Stimulated activated CD8-positive, alpha-beta memory T cell treated with anti-CD3 and anti-CD28 coated beads, Interleukin-7, amount 100 ng/mL, for 1 hour (primary cell): ENCODE measurements around the gene WDR81.
"Not testable (repeated sequence)": the region's sequence is repeated elsewhere in the genome, so short reads cannot be mapped to it uniquely, and the experiment has no call there.

Experiments used
- DNase-seq, 2 donors: peaks; one replicate each; pipeline ENCODE4 v3.0.0-alpha.2; 2020; ENCODE audit warnings: low read depth in 2 of 2

Gene WDR81

DNA sequence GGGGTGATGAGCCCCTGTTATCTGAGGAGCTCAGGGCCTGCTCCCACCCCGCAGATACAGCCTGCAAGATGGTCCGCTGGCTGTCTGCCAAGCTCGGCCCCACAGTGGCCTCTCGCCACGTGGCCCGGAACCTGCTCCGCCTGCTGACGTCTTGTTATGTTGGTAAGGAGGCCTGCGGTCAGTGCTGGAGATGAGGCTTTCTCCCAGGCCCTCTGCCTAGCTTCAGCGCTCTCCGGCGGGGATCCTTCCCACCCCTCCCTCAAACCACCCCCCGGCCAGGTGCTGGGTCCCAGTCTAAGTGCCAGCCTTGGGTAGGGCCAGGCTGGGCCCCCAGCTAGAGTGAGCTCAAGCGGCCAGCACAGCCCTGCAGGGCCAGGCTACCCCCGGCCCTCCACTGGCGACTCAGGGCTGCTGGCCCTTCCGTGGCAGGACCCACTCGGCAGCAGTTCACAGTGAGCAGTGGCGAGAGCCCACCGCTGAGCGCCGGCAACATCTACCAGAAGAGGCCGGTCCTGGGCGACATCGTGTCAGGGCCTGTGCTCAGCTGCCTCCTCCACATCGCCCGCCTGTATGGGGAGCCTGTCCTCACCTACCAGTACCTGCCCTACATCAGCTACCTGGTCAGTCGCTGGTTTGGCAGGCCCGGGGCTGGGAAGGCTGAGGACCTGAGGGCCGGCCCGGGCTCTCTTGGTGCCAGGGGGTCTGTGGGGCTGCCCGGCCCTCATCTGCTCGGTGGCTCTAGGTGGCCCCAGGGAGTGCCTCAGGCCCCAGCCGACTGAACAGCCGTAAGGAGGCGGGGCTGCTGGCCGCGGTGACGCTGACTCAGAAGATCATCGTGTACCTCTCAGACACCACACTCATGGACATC is 6.1 kb downstream of the WDR81 start:
- DNase-seq: no peak

- DNase-seq: no peak
Measured at GRCh38 chr17:1731194-1731506, 6.6 kb downstream of the WDR81 start.

DNA sequence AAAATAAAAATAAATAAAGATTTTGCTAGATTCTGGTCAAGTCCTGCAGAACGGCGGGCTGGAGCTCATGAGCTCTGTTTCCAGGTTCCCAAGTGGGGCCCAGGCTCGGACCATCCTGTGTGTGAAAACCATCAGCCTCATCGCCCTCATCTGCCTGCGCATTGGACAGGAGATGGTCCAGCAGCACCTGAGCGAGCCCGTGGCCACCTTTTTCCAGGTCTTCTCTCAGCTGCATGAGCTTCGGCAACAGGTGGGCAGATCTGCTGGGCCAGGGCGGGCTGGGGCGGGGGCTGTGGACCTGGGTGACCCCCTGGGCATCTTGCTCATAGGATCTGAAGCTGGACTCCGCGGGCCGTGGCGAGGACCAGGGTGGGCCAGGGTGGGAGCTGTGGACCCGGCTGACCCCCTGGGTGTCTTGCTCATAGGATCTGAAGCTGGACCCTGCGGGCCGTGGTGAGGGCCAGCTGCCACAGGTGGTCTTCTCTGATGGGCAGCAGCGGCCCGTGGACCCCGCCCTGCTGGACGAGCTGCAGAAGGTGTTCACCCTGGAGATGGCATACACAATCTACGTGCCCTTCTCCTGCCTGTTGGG is 7.8 kb downstream of the WDR81 start:
- no peak for DNase-seq

DNA sequence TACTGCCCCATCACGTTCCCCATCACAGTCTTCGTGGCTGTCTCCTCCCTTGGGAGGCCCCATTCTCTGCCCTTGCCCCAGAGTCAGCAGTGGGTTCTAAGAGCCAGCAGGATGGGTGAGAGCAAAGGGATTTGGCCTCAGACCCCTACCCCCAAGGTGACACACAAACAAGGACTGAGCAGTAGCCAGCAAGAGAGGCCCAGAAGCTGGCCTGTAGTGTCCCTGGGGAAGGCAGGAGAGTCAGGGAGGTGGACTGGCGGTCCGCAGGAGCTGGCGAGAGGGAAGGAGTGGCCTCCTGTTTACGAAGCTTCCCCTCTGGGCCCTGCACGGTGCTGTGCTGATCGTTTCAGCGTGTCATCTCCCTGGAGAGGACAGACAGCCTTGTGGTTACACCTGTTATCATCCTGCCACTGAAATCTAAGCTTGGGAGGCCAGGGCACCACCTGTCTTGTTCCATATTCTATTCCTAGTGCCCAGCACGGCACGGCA is 8.4 kb downstream of the WDR81 start:
- DNase-seq: no peak

GRCh38 chr17:1733759-1734158 is 9.3 kb downstream of the WDR81 start:
- no peak for DNase-seq

DNA sequence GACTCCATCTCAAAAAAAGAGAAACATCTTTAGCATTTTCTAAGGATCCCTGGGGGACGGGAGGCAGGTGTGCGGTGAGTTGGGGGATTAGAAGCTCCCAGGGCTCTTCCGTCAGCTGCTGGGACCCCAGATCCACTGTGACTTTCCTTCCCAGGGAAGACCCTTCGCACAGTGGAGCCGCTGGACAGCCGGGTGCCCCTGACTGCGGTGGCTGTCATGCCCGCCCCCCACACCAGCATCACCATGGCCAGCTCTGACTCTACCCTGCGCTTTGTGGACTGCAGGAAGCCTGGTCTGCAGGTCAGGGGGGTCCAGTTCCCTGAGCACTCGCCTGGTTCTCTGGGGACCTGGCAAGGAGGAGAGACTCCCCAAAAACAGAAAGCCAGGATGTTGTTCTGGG is 10.9 kb downstream of the WDR81 start:
- DNase-seq: no peak

- DNase-seq: no peak
Measured at GRCh38 chr17:1735834-1736347, 11.4 kb downstream of the WDR81 start.

- no peak for DNase-seq
Measured at GRCh38 chr17:1736348-1737281, 12.1 kb downstream of the WDR81 start.

GRCh38 chr17:1737531-1738291 is 13.2 kb downstream of the WDR81 start:
- no peak for DNase-seq

- not testable (repeated sequence) for DNase-seq
Measured at GRCh38 chr17:1741899-1742298, 17.4 kb downstream of the WDR81 start.

- DNase-seq: no peak
Measured at GRCh38 chr17:1742371-1743087, 18.0 kb downstream of the WDR81 start, which contains the start of gene SERPINF2. Gene SERPINF2 (plus strand): TSS chr17:1742871. CDS start chr17:1744996, 2,125 bp downstream.

GRCh38 chr17:1743088-1743439 is 18.6 kb downstream of the WDR81 start:
- DNase-seq: no peak

- DNase-seq: no peak
Measured at GRCh38 chr17:1744551-1745512, 20.3 kb downstream of the WDR81 start.

- no peak for DNase-seq
Measured at GRCh38 chr17:1745513-1746020, 21.1 kb downstream of the WDR81 start.

GRCh38 chr17:1746975-1747543 is 22.6 kb downstream of the WDR81 start:
- no peak for DNase-seq

DNA sequence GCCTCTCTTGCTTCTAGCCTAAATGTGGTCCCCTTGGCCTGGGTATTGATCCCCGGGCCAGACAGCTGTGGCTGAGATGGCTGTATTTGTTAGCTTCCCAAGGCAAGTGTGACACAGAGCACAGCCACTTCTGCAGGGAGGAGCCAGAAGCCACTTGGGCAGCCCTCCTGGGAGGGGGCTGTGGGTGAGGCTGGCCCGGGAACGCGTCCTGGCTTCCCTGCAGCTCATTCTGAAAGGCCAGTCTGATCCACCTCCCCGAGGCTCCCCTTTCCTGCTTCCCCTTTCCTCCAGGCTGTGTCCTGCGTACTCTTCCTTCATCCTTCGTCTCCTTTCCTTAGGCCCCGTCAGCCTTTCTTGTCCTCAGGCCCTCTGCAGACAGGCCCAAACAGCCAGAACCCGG is 26.1 kb downstream of the WDR81 start:
- DNase-seq: no peak

DNA sequence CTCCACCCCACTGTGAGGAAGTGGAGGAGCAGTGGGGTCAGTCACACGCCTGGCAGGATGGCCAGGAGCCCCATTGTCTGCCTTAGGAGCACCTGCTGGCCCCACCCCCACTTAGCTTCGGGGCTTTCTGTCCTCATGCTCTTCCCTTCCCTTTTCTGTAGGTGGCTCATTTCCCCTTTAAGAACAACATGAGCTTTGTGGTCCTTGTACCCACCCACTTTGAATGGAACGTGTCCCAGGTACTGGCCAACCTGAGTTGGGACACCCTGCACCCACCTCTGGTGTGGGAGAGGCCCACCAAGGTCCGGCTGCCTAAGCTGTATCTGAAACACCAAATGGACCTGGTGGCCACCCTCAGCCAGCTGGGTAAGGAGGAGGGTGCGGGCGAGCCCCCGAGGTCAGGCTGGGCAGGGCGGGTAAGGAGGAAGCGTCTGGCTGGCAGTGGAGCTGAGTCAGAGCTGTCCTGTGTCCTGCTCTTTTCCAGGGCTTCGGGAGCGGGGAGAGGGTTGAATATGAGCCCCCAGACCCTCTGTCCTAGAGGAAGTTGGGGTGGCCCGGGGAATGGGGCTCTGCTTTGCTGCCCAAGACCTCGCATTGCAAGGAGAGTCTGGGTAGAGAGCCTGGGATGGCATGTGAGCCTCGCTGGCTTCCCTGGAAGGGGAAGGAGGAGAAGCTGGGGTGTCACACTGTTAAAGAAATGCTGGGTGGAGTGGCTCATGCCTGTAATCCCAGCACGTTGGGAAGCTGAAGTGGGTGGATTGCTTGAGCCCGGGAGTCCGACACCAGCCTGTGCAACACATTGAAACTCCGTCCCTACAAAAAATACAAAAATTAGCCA is 28.1 kb downstream of the WDR81 start:
- DNase-seq: no peak
